ENCODE data around the gene DUSP22.
A peak's percentile ranks its signal among the peaks of the same experiment; 100 is the strongest.

- TF ChIP-seq CTCF (IDR thresholded peaks at IDR 0.05) (no peak), POLR2A (IDR thresholded peaks at IDR 0.05) (peak in 1 of 3 donors; percentile 5)
Observed at GRCh38 chr6:291204-291696, 1.0 kb upstream of the DUSP22 start.
